Stimulated activated naive B cell treated with anti-CD40 and anti-IgM and Interleukin-4, amounts not matched to agents 10 μg/mL and 1 μg/mL and 100 μg/mL, for 72 hours (primary cell): Measurements from ENCODE around the gene CTU2.

Source experiments
- ATAC-seq, 2 donors: fragments of 150-1000 bp; cut with Tn5 transposase; replicated peaks; 2 replicates each; pipeline ENCODE4 v1.10.0; 2021; ENCODE audit warnings: moderate library complexity in 1 of 2
- DNase-seq: peaks from one replicate; pipeline ENCODE4 v3.0.0; 2021
- H3K27ac Mint-ChIP-seq: one replicate; pipeline ENCODE4 v1.8.0; 2022; ENCODE audit warnings: mild to moderate bottlenecking, mixed read lengths
- H3K27me3 Mint-ChIP-seq, 2 donors: one replicate each; pipeline ENCODE4 v1.8.0; 2022; ENCODE audit warnings: mixed read lengths in 2 of 2
- H3K36me3 Mint-ChIP-seq, 2 donors: one replicate each; pipeline ENCODE4 v1.8.0; 2022; ENCODE audit warnings: mixed read lengths in 2 of 2, mild to moderate bottlenecking in 1 of 2
- H3K4me1 Mint-ChIP-seq, 2 donors: one replicate each; pipeline ENCODE4 v1.8.0; 2022; ENCODE audit warnings: mixed read lengths in 2 of 2, mild to moderate bottlenecking in 1 of 2
- H3K4me3 Mint-ChIP-seq, 2 donors: one replicate each; pipeline ENCODE4 v1.8.0; 2022; ENCODE audit warnings: mild to moderate bottlenecking in 2 of 2, mixed read lengths in 2 of 2, moderate library complexity in 1 of 2
- H3K9me3 Mint-ChIP-seq, 2 donors: one replicate each; pipeline ENCODE4 v1.8.0; 2022; ENCODE audit warnings: mixed read lengths in 2 of 2, mild to moderate bottlenecking in 1 of 2

CTU2 gene

DNA sequence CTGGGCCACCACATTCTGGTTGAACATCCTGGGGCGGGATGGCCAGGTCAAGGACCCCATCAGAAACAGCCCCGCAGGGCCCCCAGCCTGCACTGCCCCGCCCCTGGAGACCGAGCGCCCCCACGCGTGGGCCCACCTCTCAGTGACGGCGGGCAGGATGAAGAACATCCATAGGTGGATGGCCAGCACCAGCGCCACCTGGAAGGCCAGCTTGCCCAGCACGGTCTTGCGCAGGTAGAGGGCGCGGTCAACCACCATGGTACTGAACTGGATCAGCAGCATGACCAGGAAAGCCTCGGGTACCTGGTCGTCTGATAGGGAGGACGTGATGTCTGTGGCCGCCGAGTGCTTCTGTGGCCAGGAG, 13.6 kb downstream of the CTU2 start:
- Mint-ChIP-seq H3K27ac (peak overlapping the region; percentile 17), H3K4me3 (no peak overlapping the region), H3K9me3 (no peaks in the 10 kb centered on the region), H3K4me1 (peaks cover 0 to 2% of the 10 kb centered on the region in 2 donors), H3K27me3 (no peaks in the 10 kb centered on the region), H3K36me3 (peaks cover 56 to 62% of the 10 kb centered on the region in 2 donors)
- no peak for ATAC-seq
- no peak for DNase-seq

DNA sequence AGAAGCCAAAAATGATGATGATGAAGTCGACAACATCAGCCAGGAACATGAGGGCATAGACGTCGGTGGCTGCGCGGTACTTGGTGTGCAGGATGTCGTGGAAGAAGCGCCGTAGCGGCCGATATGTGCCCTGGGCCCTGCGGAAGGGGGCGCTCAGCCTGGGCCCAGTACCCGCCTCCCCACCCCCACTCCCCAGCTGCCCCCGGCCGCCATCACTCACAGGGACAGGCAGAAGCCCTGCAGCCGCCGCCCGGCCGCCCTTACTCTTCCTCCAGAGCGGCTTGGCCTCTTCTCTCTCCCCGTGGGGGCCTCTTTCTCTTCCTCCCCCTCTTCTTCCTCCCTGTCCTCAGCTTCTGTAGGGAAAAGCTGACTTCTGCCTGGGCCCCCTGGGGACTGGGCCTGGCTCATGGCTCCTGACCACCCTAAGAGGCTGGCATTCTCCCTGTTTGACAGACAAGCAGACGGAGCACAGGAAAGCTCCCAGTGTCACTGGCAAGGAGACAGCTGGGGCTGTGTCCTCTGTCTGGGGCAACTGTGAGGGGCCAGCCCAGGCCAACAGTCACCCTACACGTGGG, 14.2 kb downstream of the CTU2 start:
- H3K36me3 Mint-ChIP-seq, result peaks cover 58 to 65% of the 10 kb centered on the region in 2 donors
- H3K4me1 Mint-ChIP-seq, result peaks cover 0 to 2% of the 10 kb centered on the region in 2 donors
- H3K9me3 Mint-ChIP-seq, result no peaks in the 10 kb centered on the region
- ATAC-seq (no peak), DNase-seq (no peak)
- H3K27ac Mint-ChIP-seq, result peak overlapping the region; percentile 85
- no peak overlapping the region for H3K4me3 Mint-ChIP-seq
- H3K27me3 Mint-ChIP-seq, result no peaks in the 10 kb centered on the region

DNA sequence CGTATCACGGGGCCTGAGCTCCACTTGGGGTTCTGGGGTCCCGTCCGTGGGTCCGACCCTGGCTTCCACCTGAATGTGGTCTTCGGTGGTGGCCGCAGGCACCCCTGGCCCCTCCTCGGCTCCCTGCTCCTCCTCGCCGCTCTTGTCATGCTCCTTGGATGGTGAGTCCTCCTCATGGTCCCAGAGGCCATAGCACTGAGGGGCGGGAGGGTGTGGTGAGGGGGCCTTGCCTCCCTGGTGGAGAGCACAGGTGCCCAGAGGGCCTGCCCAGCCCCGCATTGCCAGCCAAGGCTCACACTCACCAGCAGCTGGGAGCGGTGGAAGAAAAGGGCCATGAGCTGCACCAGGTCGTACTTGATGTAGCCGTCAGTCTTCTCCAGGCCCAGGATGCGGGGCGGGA, 14.9 kb downstream of the CTU2 start:
- peaks cover 61 to 68% of the 10 kb centered on the region in 2 donors for H3K36me3 Mint-ChIP-seq
- ATAC-seq (no peak), DNase-seq (no peak)
- H3K4me3 Mint-ChIP-seq, result no peak overlapping the region
- H3K9me3 Mint-ChIP-seq, result no peaks in the 10 kb centered on the region
- peaks cover 0 to 2% of the 10 kb centered on the region in 2 donors for H3K4me1 Mint-ChIP-seq
- H3K27me3 Mint-ChIP-seq, result no peaks in the 10 kb centered on the region
- no peak overlapping the region for H3K27ac Mint-ChIP-seq

DNA sequence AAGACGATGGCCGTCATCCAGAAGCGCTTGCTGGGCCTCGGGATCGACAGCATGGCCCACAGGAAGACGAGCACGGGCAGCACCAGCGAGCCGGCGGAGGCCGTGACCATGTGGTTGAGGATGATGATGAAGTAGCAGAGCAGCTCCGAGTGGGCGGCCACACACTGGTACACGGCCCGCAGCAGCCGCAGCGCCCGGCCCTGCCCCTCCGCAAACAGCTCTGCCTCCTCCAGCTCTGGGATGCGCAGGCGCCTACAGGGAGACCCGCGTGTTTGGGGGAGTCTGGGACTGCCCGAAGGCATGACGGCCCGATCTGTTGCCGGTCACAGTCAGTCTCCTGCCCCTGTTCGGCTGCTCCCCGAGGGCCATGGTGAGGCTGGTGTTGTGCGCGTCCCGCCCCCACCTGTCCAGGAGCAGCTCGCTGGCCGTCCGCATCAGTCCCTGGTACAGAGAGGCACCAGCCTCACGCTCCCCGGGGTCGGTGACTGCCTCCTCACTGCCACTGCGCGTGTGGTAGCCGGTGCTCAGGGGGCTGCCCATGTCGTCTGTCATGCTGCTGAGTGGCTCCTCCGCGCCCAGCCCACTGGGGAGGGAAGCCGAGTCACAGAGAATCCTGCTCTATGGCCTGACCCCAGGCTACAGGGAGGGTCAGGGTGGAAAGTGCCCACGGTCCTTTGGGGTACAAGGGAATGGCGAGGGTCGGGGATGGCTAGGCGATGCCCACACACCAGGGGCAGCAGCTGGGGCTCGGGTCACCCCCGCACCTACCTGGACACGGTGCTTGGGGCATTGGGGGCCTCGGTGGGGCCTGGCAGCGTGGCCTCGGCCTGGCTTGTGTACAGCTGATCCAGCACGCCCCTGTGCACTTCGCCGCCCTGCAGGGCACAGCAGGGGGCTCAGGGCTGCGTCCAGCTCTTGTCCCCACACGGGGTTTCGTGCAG, 15.8 kb downstream of the CTU2 start:
- Mint-ChIP-seq H3K27ac (peak overlapping the region; percentile 31), H3K4me1 (peaks cover 0 to 2% of the 10 kb centered on the region in 2 donors), H3K27me3 (no peaks in the 10 kb centered on the region), H3K4me3 (no peak overlapping the region), H3K9me3 (no peaks in the 10 kb centered on the region), H3K36me3 (peaks cover 61 to 64% of the 10 kb centered on the region in 2 donors)
- DNase-seq (no peak), ATAC-seq (no peak)

DNA sequence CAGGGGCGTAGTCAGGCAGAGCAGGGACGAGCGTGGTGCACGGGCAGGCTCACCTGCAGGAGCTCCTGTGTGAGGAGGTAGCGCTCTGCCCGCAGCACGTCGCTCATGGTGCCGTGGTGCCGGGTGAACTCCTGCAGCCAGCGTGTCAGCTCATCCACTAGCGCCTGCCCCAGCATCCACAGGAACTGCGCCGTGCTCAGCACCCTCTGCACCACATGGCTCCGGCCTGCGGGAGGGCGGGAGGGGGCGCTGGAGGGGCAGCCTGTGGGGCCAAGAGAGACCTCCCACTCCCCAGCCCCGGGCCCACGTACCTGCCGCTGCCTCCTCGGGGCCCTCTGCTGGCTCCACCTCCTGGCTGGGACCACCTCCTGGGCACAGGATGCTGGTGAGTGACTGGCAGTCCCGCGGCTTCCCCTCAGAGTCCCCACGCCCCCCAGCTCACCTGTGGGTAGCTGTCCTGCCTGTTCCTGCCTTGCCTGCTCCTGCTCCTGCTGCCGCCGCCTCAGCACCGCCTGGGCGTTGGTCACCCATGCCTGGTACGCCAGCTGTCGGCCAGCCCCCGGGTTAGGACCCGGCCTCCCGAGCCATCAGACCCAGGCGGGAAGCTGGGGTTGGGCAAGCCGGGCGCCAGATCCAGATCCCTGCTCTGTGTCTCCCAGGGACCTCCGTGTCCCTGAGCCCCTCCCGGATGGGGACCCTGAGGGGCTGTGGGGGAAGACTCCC, 16.6 kb downstream of the CTU2 start:
- no peak for DNase-seq
- Mint-ChIP-seq H3K9me3 (no peaks in the 10 kb centered on the region), H3K36me3 (peaks cover 58 to 60% of the 10 kb centered on the region in 2 donors), H3K27me3 (no peaks in the 10 kb centered on the region), H3K27ac (no peak overlapping the region), H3K4me3 (no peak overlapping the region), H3K4me1 (no peaks in the 10 kb centered on the region)
- ATAC-seq, result no peak

DNA sequence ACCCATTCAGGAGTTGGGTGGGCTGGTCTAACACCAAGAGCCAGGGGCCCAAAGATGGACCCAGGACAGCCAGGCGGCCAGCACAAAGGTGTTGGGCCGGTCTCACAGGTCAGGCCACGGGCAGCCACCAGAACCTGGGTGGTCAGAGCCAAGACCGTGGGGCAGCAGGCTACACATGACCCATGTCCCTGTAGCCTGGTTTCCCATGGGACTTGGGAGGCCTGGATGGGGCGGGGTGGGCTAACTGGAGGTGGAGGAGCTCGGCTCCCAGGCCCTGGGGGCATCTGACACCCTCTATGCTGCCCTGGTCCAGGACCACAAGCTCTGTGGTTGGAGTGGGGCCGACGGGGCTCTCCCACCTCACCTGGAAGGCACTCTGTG, 17.2 kb downstream of the CTU2 start:
- Mint-ChIP-seq H3K9me3 (no peaks in the 10 kb centered on the region), H3K27ac (no peak overlapping the region), H3K27me3 (no peaks in the 10 kb centered on the region), H3K4me1 (no peaks in the 10 kb centered on the region), H3K36me3 (peaks cover 55 to 56% of the 10 kb centered on the region in 2 donors), H3K4me3 (no peak overlapping the region)
- ATAC-seq, result no peak
- no peak for DNase-seq

DNA sequence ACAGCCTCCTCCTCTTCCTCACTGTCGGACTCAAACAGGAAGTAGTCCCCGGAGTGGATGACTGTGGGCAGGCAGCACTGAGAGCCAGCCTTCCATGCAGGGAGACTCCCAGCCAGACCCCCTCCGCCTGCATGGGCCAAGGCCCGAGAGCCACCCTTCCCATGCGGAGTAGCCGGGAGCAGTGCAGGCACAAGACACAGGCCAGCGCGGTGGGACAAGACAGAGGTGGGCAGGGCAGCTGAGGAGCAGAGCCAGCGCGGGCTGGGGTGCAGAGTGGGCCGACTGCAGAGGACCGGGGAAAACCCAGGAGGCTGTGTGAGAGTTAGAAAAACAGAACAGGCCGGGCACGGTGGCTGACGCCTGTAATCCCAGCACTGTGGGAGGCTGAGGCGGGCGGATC, 17.6 kb downstream of the CTU2 start:
- Mint-ChIP-seq H3K9me3 (no peaks in the 10 kb centered on the region), H3K27me3 (no peaks in the 10 kb centered on the region), H3K4me3 (no peak overlapping the region), H3K27ac (no peak overlapping the region), H3K36me3 (peaks cover 53 to 56% of the 10 kb centered on the region in 2 donors), H3K4me1 (no peaks in the 10 kb centered on the region)
- DNase-seq (no peak), ATAC-seq (no peak)

DNA sequence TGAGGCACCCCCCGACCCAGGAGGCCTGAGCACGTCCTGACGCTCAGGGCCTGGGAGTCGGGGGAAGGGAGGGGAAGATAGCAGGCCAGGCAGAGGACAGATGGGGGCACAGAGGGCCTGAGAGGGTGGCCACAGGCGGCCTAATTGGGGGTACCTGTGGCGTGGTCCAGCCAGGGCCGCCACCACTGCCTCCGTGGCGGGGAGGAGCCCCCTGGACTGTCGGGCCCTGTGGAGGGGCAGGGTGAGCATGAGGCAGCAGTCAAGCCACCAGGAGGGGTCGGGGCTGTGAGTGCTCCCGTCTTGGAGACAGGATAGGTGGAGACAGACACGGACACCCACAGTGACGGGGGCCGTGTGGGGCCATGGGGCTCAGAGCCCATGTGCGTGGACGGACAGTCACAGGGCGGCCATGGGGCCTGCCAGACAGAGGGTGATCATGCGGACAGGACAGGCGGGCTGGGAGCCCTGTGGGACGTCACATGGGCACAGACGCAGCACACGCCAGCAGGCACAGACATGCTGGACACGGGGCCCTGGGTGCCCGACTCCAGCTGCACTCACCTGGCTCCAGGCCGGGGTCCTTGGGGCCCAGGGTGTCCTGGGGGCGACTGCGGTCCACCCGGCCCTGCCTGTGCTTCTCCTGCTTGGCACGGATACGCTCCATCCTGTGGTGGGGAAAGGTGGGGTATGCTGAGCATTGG, 18.7 kb downstream of the CTU2 start:
- ATAC-seq (no peak), DNase-seq (no peak)
- Mint-ChIP-seq H3K9me3 (no peaks in the 10 kb centered on the region), H3K27ac (no peak overlapping the region), H3K4me3 (no peak overlapping the region), H3K36me3 (peaks cover 52% of the 10 kb centered on the region in 2 donors), H3K4me1 (no peaks in the 10 kb centered on the region), H3K27me3 (no peaks in the 10 kb centered on the region)

DNA sequence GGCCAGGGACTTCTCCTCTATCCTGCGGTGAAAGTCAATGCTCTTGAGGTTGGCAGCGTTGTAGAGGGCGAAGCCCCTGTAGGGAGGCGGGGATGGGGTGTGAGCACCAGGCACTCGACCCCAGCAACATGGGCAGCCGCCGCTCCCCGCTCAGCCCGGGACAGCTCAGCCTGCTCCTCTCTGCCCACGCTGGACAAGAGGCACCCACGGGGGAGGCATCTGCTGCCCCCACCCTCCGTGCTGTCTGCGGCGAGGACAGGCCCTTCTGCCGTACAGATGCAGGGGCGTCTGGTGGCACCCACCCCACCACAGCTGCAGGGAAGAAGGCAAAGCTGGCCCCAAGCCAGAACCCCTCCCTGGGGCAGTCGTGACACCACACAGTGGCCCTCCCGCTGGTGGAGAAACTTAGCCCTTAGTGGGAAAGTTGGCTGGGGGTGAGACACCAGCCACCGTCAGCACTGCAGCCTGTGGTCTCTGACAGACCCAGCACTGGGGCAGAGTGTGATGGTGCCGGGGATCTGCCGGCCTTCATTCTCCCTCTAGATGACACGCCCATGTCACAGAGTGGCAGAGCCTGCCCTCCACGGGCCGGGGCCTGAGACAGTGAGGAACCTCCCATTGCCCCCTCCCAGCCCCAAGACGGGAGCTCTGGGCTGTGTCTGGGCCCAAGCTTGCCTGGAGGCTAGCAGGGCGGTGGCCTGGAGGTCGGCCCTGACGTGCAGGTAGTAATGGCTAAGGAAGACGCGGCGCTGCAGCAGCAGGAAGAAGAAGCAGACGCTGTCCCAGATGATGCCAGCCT, 19.5 kb downstream of the CTU2 start:
- Mint-ChIP-seq H3K4me3 (no peak overlapping the region), H3K27me3 (no peaks in the 10 kb centered on the region), H3K27ac (no peak overlapping the region), H3K9me3 (no peaks in the 10 kb centered on the region), H3K36me3 (peaks cover 47 to 49% of the 10 kb centered on the region in 2 donors), H3K4me1 (no peaks in the 10 kb centered on the region)
- ATAC-seq (no peak), DNase-seq (no peak)

DNA sequence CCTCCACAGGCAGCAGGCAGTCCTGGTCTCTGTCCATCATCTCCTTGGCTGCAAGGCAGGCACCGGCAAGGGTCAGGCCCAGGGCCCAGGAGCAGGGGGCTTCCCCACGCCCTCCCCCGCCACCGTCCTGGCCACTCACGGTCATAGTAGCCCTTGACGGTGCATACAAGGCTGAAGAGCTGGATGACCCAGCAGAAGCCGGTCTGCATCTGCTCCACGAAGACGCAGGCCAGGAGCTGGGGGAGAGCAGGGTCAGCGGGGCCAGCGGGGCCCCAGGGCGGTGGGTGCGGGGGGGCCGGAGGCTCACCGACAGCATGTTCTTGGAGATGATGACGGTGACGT, 20.1 kb downstream of the CTU2 start:
- Mint-ChIP-seq H3K9me3 (no peaks in the 10 kb centered on the region), H3K4me3 (no peak overlapping the region), H3K36me3 (peaks cover 50 to 52% of the 10 kb centered on the region in 2 donors), H3K4me1 (peaks cover 0 to 4% of the 10 kb centered on the region in 2 donors), H3K27me3 (no peaks in the 10 kb centered on the region), H3K27ac (no peak overlapping the region)
- DNase-seq (no peak), ATAC-seq (no peak)

DNA sequence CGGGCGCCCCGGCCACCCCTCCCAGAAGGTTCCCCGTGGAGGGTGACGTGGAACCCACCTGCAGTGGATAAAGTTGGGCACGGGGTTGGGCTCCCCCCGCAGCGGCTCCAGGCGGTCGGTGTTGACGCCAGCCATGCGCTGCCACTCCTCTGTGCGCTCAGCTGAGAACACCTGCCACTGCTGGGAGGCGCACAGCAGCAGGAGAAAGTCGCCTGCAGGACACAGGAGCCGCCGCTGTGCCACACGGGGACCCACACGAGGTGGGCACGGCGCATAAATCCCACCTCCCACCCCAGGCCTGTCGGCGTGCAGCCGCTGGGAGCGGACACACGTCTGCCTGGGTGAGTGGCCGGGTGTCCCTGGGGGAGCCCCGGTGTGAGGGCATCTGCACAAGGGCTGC, 20.7 kb downstream of the CTU2 start:
- H3K9me3 Mint-ChIP-seq, result no peaks in the 10 kb centered on the region
- H3K4me3 Mint-ChIP-seq, result no peak overlapping the region
- H3K36me3 Mint-ChIP-seq, result peaks cover 51 to 52% of the 10 kb centered on the region in 2 donors
- no peaks in the 10 kb centered on the region for H3K27me3 Mint-ChIP-seq
- no peak for ATAC-seq
- DNase-seq, result no peak
- H3K4me1 Mint-ChIP-seq, result peaks cover 0 to 7% of the 10 kb centered on the region in 2 donors
- H3K27ac Mint-ChIP-seq, result no peak overlapping the region

DNA sequence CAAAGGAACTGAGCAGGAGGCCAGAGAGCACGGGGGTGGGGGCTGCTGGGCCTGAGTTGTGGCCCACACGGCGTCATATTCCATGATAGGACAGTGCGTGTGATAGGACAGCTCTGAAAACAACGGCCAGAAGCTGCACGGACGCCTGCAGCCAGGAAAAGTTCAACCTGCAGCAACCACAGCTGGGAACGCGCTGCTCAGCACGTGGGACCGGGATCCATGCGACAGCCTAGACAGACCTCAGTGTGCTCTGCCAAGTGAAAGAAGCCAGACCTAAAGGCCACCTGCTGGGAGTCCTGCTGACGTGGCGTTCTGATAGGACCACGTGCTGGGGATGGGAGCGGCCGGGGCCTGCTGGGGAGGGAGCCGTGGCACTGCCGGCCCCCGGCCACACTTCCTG, 21.6 kb downstream of the CTU2 start:
- peaks cover 0 to 9% of the 10 kb centered on the region in 2 donors for H3K4me1 Mint-ChIP-seq
- no peaks in the 10 kb centered on the region for H3K27me3 Mint-ChIP-seq
- H3K4me3 Mint-ChIP-seq, result no peak overlapping the region
- no peak overlapping the region for H3K27ac Mint-ChIP-seq
- no peaks in the 10 kb centered on the region for H3K9me3 Mint-ChIP-seq
- H3K36me3 Mint-ChIP-seq, result peaks cover 50 to 52% of the 10 kb centered on the region in 2 donors
- DNase-seq, result no peak
- ATAC-seq, result no peak

DNA sequence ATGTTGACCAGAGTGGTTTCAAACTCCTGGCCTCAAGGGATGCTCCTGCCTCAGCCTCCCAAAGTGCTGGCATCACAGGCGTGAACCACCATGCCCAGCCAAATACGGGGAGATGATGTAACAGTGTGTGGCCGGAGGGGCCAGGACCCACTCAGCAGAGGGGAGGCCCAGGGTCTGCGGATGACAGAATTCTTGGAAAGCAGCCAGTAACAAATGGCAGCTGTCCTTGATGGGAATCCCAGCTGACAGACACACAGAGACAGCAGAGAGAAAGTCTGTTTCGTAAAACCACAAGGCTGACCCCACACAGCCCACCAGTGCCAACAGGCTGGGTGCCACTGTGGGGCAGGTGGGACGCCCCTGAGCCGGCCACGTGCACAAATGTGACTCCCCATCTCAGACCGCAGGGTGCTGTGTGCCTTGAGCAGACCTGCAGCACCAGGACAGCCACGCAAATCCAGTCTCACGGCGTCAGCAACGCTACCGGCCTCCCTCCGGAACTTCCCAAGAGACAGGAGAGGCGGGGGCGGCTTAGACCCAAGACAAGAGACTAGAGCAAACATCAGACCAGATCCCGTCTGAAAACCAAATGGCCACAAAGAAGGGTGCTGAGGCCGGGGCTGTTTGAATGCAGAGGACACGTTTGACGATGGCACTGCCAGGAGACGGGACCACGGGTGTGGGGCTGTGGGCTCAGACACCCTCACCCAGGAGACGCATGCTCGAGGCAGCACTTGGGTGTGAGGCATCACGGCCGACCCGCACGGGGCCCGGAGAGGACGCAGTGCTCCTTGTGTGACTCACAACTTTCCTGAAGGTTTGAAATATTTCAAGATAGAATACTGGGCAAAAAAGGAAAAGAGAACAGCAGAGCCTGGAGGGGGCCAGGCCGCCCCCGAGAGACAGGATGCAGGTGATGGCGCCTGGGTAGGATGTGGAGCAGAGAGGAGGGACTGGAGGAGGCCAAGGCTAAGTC, 24.6 kb downstream of the CTU2 start:
- Mint-ChIP-seq H3K4me3 (no peak overlapping the region), H3K9me3 (no peaks in the 10 kb centered on the region), H3K4me1 (peaks cover 0 to 11% of the 10 kb centered on the region in 2 donors), H3K27ac (no peak overlapping the region), H3K36me3 (peaks cover 31 to 45% of the 10 kb centered on the region in 2 donors), H3K27me3 (no peaks in the 10 kb centered on the region)
- DNase-seq (no peak), ATAC-seq (no peak)
